GM12878 (cell line): Measurements from ENCODE around the gene RBKS. TPM values are rescaled to one million over a fixed set of nuclear protein-coding genes. Genes with fewer than 3 reads are reported as not detected.

Source experiments
- ATAC-seq: fragments of 200-7000 bp; cut with Tn5 transposase; 3 replicates; pipeline ENCODE4 v1.9.1; 2020; ENCODE audit warnings: mild to moderate bottlenecking, moderate library complexity
- BruUV-seq: library from RNA; stranded (reverse); fragments of 400-500 nt; replicated peaks from 2 replicates; lab custom pipeline; 2021; lab: Mats Ljungman, UMichigan
- CTCF ChIA-PET: fragments of 300-600 bp; sonication (Branson Sonifier 250); formaldehyde crosslinking; extraction: SDS; loops from one replicate; lab custom pipeline; 2021; ENCODE audit warnings: inconsistent platforms; lab: Yijun Ruan, JAX
- POLR2A ChIA-PET: fragments of 350-600 bp; formaldehyde crosslinking; extraction: SDS; loops from one replicate; lab custom pipeline; 2021; ENCODE audit warnings: inconsistent platforms; lab: Charles Lee
- RAD21 ChIA-PET: fragments of 300-600 bp; sonication (Branson Sonifier 250); formaldehyde crosslinking; loops from one replicate; lab custom pipeline; 2023; ENCODE audit warnings: antibody characterized with exemption; ENCODE audit not compliant: unreplicated experiment; lab: Charles Lee
- SMC1A ChIA-PET: fragments of 300-600 bp; sonication (Branson Sonifier 250); formaldehyde crosslinking; loops from one replicate; lab custom pipeline; 2023; ENCODE audit not compliant: unreplicated experiment, uncharacterized antibody; lab: Charles Lee
- DNase-seq: peaks from one replicate; pipeline ENCODE4 v3.0.0-alpha.2; 2011; ENCODE audit warnings: low read depth, low spot score
- FAIRE-seq: peaks from 3 replicates; lab custom pipeline; 2011; peaks lifted over from hg19 to GRCh38; lab: Jason Lieb, UNC
- H2AFZ ChIP-seq: 2 replicates; pipeline ENCODE4 v1.6.0; 2011; ENCODE audit warnings: low read depth, low read length, control low read depth; ENCODE audit not compliant: control insufficient read depth
- H3K27ac ChIP-seq: 2 replicates; pipeline ENCODE4 v1.5.1; 2011; ENCODE audit warnings: control low read depth; ENCODE audit not compliant: control insufficient read depth, insufficient read depth
- H3K27me3 ChIP-seq, 2 experiments: replicated peaks in 1 of 2; 2 replicates each; pipeline versions ENCODE4 v1.6.0 to v1.6.1; 2011; ENCODE audit warnings: low read length in 1 of 2; ENCODE audit not compliant: control insufficient read depth in 2 of 2, insufficient read depth in 2 of 2
- H3K36me3 ChIP-seq, 2 experiments: 2 replicates each; pipeline ENCODE4 v1.5.1; 2011; ENCODE audit warnings: low read length in 1 of 2; ENCODE audit not compliant: control insufficient read depth in 2 of 2, insufficient read depth in 2 of 2
- H3K4me1 ChIP-seq: 2 replicates; pipeline ENCODE4 v1.6.1; 2011; ENCODE audit warnings: mild to moderate bottlenecking, low read length, moderate library complexity, mixed read lengths; ENCODE audit not compliant: control insufficient read depth, insufficient read depth
- H3K4me2 ChIP-seq: 2 replicates; pipeline ENCODE4 v1.6.0; 2011; ENCODE audit warnings: control low read depth; ENCODE audit not compliant: control insufficient read depth, insufficient read depth
- H3K4me3 ChIP-seq: fragments of 200-600 bp; sonication (generic); 2 replicates; pipeline ENCODE4 v1.5.1; 2016
- H3K79me2 ChIP-seq: 2 replicates; pipeline ENCODE4 v1.6.0; 2011; ENCODE audit warnings: low read length; ENCODE audit not compliant: control insufficient read depth, insufficient read depth
- H3K9ac ChIP-seq: 2 replicates; pipeline ENCODE4 v1.8.0; 2011; ENCODE audit warnings: low read length, control low read depth, mixed read lengths; ENCODE audit not compliant: control insufficient read depth, insufficient read depth
- H3K9me3 ChIP-seq: replicated peaks from 3 replicates; pipeline ENCODE4 v1.5.1; 2011; ENCODE audit warnings: mild to moderate bottlenecking, low read length; ENCODE audit not compliant: control insufficient read depth, insufficient read depth
- H4K20me1 ChIP-seq: 2 replicates; pipeline ENCODE4 v1.6.0; 2011; ENCODE audit not compliant: control insufficient read depth, insufficient read depth
- EGR1 ChIP-seq, 2 experiments: IDR thresholded peaks; 1 replicate in 1 of 2; 2 replicates in 1 of 2; pipeline ENCODE4 v1.6.1; 2011 to 2012; ENCODE audit warnings: low read depth in 2 of 2, low read length in 2 of 2, borderline replicate concordance in 1 of 2, mild to moderate bottlenecking in 1 of 2, moderate library complexity in 1 of 2
- MXI1 ChIP-seq: fragments of 150-350 bp; IDR thresholded peaks from 2 replicates; pipeline ENCODE4 v1.6.1; 2011; ENCODE audit warnings: low read depth, mild to moderate bottlenecking, inconsistent platforms, low read length, improper control_type of control experiment
- RELA ChIP-seq: fragments of 450-650 bp; IDR thresholded peaks from 2 replicates; pipeline ENCODE4 v1.8.0; 2014; ENCODE audit warnings: borderline replicate concordance; ENCODE audit not compliant: partially characterized antibody
- SMARCA5 ChIP-seq: fragments of 450-650 bp; IDR thresholded peaks from 2 replicates; pipeline ENCODE4 v1.6.1; 2017; ENCODE audit warnings: mild to moderate bottlenecking
- SREBF2 ChIP-seq: IDR thresholded peaks from 2 replicates; pipeline ENCODE4 v1.6.1; 2012; ENCODE audit warnings: mild to moderate bottlenecking, low read length
- TAF1 ChIP-seq: IDR thresholded peaks from 2 replicates; pipeline ENCODE4 v1.6.1; 2011; ENCODE audit warnings: mild to moderate bottlenecking, low read depth, low read length, borderline replicate concordance
- YY1 ChIP-seq: IDR thresholded peaks from 2 replicates; pipeline ENCODE4 v1.6.1; 2011; ENCODE audit warnings: low read depth, mild to moderate bottlenecking, low read length
- ZSCAN29 ChIP-seq: fragments of 450-650 bp; IDR thresholded peaks from 2 replicates; pipeline ENCODE4 v1.6.1; 2017; ENCODE audit warnings: mild to moderate bottlenecking, moderate library complexity
- WGBS: methylation state at CpG from one replicate; pipeline ENCODE4 v1.1.6; 2016; ENCODE audit warnings: low lambda C conversion rate; ENCODE audit not compliant: insufficient replicate concordance, insufficient coverage; ENCODE audit errors: missing lambda C conversion rate; 5-methylcytosine and 5-hydroxymethylcytosine counted together
- in situ Hi-C: fragments of 300-500 bp; cut with MboI; formaldehyde crosslinking; loops from 9 replicates; pipeline ENCODE4 v1.14.3; 2018; ENCODE audit warnings: mixed read lengths
- intact Hi-C: fragments of 100-400 bp; cut with micrococcal nuclease; formaldehyde crosslinking; loops from one replicate; pipeline ENCODE4 v1.14.2; 2022; ENCODE audit not compliant: unreplicated experiment
- polyA plus RNA-seq, 11 experiments: library from polyadenylated mRNA; depleted of rRNA in 4 of 11; unstranded in 6 of 11; stranded (reverse) in 5 of 11; fragments of >200 nt; fragmentation: Nextera tagmentation in 4 of 11; fragmentation: Illumina TruSeq in 1 of 11; extraction: Ambion mirVana in 4 of 11; extraction: Trizol in 1 of 11; gene quantifications; 1 replicate in 1 of 11; 2 replicates in 10 of 11; pipeline versions ENCODE4 v1.2.1 to v1.2.3, GENCODE V29; 2011 to 2016; ENCODE audit warnings: inconsistent platforms in 2 of 11, missing spikeins in 2 of 11, low read depth in 1 of 11
- total RNA-seq, 4 experiments: library from RNA; depleted of rRNA in 3 of 4; stranded (reverse); fragments of >200 nt in 3 of 4; fragmentation: Illumina TruSeq in 1 of 4; extraction: Trizol in 1 of 4; gene quantifications; 2 replicates each; pipeline versions ENCODE4 v1.2.1 to v1.2.3, GENCODE V29; 2013 to 2021
- TF ChIP-seq, protein P1 (sequence below): IDR thresholded peaks from 2 replicates; pipeline ENCODE4 v1.6.1; 2011; ENCODE audit warnings: borderline replicate concordance, low read depth, mild to moderate bottlenecking, moderate library complexity, low read length; ENCODE audit not compliant: insufficient read depth, poor library complexity, severe bottlenecking
- TF ChIP-seq, protein P2 (sequence below): IDR thresholded peaks from 2 replicates; pipeline ENCODE4 v1.6.1; 2011; ENCODE audit warnings: mild to moderate bottlenecking, low read depth, low read length, moderate library complexity; ENCODE audit not compliant: insufficient replicate concordance
- TF ChIP-seq, protein P3 (sequence below): fragments of 450-650 bp; conservative IDR thresholded peaks from 2 replicates; pipeline ENCODE4 v1.6.1; 2017; ENCODE audit warnings: mild to moderate bottlenecking, moderate library complexity

RBKS gene
- total and polyA plus RNA-seq, 10 of the 15 experiments (the other 5 are each of a cell fraction or from before 2014, with no cell fraction given) = 0.39 to 1.8 (median 1.0) TPM

DNA sequence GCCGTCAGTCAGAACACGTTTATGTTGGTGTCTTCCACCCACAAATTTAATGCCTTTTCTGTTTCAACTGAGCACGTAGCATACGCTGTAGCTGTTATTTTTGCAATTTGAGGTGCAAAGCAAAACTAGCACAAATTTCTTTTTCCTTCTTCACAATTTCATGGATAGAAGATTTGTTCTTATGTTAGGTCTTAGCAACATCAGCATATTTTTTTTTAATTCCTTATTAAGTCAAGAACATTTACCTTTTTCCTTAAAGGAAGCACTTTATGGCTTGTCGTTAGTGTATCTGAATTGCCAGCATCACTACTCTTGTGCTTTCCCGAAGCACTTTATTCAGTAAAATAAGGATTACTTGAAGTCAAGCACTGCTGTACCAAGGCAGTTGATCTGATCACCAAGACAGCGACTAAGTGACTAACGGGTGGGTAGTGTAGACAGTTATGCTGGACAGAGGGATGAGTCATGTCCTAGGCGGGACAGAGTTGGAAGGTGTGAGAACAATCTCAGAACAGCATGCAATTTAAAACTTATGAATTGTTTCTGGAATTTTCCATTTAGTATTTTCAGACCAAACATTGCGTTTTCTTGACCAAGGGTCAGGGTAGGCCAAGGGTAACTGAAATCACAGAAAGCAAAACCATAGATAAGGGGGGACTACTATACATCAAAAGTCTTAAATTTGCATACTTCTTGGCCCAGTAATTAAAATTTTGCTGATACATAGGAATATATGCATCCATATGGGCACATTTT is 13.6 kb upstream of the RBKS start (continued):
- TF ChIP-seq, protein P1, sequence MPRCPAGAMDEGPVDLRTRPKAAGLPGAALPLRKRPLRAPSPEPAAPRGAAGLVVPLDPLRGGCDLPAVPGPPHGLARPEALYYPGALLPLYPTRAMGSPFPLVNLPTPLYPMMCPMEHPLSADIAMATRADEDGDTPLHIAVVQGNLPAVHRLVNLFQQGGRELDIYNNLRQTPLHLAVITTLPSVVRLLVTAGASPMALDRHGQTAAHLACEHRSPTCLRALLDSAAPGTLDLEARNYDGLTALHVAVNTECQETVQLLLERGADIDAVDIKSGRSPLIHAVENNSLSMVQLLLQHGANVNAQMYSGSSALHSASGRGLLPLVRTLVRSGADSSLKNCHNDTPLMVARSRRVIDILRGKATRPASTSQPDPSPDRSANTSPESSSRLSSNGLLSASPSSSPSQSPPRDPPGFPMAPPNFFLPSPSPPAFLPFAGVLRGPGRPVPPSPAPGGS = no peak
- no peak for TF ChIP-seq EGR1 (IDR thresholded peaks at IDR 0.05; ENCODE audit: borderline replicate concordance in 1 of 2, low read depth in 2 of 2, low read length in 2 of 2)
- TF ChIP-seq RELA = no peak

DNA sequence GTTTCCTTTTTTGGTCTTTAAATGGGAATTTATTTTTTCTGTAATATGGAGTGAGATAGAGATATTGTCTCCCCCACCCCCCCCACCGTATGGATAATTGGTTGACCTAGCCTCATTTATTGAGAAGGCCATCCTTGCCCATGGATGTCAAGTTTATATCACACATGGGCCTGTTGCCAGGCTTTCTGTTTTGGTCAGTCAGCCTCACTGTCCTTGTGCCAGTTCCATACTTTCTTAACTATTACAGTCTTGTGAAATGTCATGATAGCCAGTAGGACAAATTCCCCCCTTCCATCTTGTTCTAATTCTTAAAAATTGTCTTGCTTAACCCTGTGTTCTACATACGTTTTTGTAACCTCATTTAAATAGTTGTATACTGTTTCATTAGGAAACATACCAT is 12.8 kb upstream of the RBKS start:
- RAD21 ChIA-PET = no interaction called here
- H3K79me2 ChIP-seq = no peaks in the 10 kb centered on the region
- no peaks in the 10 kb centered on the region; the same call in 1 of the 2 replicates for H4K20me1 ChIP-seq
- H3K9me3 ChIP-seq = no peaks in the 10 kb centered on the region
- SMC1A ChIA-PET = no interaction called here
- H3K4me2 ChIP-seq = no peak overlapping the region
- H3K36me3 ChIP-seq = no peaks in the 10 kb centered on the region
- WGBS = 83% methylated on average over 2 of the region's 2 CpGs
- H3K4me1 ChIP-seq = no peaks in the 10 kb centered on the region
- H3K9ac ChIP-seq = no peak overlapping the region
- CTCF ChIA-PET = no interaction called here
- no peaks in the 10 kb centered on the region for H3K27me3 ChIP-seq
- no peak for ATAC-seq
- no peak overlapping the region for H3K4me3 ChIP-seq
- TF ChIP-seq, protein P2, sequence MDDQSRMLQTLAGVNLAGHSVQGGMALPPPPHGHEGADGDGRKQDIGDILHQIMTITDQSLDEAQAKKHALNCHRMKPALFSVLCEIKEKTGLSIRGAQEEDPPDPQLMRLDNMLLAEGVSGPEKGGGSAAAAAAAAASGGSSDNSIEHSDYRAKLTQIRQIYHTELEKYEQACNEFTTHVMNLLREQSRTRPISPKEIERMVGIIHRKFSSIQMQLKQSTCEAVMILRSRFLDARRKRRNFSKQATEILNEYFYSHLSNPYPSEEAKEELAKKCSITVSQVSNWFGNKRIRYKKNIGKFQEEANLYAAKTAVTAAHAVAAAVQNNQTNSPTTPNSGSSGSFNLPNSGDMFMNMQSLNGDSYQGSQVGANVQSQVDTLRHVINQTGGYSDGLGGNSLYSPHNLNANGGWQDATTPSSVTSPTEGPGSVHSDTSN = no peak
- TF ChIP-seq TAF1 (no peak), MXI1 (no peak), SMARCA5 (no peak), ZSCAN29 (no peak), SREBF2 (no peak), YY1 (no peak)
- TF ChIP-seq, protein P3, sequence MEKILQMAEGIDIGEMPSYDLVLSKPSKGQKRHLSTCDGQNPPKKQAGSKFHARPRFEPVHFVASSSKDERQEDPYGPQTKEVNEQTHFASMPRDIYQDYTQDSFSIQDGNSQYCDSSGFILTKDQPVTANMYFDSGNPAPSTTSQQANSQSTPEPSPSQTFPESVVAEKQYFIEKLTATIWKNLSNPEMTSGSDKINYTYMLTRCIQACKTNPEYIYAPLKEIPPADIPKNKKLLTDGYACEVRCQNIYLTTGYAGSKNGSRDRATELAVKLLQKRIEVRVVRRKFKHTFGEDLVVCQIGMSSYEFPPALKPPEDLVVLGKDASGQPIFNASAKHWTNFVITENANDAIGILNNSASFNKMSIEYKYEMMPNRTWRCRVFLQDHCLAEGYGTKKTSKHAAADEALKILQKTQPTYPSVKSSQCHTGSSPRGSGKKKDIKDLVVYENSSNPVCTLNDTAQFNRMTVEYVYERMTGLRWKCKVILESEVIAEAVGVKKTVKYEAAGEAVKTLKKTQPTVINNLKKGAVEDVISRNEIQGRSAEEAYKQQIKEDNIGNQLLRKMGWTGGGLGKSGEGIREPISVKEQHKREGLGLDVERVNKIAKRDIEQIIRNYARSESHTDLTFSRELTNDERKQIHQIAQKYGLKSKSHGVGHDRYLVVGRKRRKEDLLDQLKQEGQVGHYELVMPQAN = no peak
- TF ChIP-seq, all 136 proteins: peak for 0
- Histone ChIP-seq H3K27ac (no peak overlapping the region), H2AFZ (no peak overlapping the region)
- POLR2A ChIA-PET = no interaction called here
- BruUV-seq = no TSS peak
- no peak for DNase-seq
- FAIRE-seq = no peak
- intact Hi-C loops = no loop called here
- in situ Hi-C loops = no loop called here
